Esophagus squamous epithelium (tissue), 4 donors: ENCODE results near the gene SCAMP3.

Source experiments
- POLR2A ChIP-seq, 4 donors: fragments of 450-650 bp; IDR thresholded peaks; one replicate each; pipeline ENCODE4 v1.6.1; 2017; ENCODE audit warnings: antibody characterized with exemption in 4 of 4, mild to moderate bottlenecking in 4 of 4, moderate library complexity in 3 of 4
- TF ChIP-seq, protein P1 (sequence below), 6 experiments: fragments of 450-650 bp in 4 of 6; fragments of 200-600 bp in 2 of 6; sonication (generic) in 2 of 6; IDR thresholded peaks; one replicate each; pipeline ENCODE4 v1.5.1; 2016 to 2019; ENCODE audit warnings: antibody characterized with exemption in 6 of 6, mild to moderate bottlenecking in 4 of 6, moderate library complexity in 4 of 6

DNA sequence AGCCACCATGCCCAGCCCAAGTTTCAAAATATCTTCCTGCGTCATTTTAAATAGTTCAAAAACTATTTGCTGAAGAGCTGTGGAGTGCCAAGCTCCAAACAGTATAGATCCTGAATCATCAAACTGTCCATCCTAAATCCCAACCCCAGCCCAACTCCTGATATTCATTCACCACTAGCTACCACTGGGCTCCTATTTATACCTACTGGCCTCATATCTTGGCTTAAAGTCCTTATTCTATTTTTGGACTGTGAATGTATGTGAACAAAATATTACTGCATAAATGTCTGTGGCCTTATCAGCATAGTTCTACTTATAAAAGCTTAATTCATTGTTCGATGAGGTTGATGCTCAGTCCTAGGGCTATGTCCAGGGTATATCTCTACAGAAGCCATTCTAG is 5.2 kb upstream of the SCAMP3 start:
- TF ChIP-seq, protein P1, sequence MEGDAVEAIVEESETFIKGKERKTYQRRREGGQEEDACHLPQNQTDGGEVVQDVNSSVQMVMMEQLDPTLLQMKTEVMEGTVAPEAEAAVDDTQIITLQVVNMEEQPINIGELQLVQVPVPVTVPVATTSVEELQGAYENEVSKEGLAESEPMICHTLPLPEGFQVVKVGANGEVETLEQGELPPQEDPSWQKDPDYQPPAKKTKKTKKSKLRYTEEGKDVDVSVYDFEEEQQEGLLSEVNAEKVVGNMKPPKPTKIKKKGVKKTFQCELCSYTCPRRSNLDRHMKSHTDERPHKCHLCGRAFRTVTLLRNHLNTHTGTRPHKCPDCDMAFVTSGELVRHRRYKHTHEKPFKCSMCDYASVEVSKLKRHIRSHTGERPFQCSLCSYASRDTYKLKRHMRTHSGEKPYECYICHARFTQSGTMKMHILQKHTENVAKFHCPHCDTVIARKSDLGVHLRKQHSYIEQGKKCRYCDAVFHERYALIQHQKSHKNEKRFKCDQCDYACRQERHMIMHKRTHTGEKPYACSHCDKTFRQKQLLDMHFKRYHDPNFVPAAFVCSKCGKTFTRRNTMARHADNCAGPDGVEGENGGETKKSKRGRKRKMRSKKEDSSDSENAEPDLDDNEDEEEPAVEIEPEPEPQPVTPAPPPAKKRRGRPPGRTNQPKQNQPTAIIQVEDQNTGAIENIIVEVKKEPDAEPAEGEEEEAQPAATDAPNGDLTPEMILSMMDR (IDR thresholded peaks at IDR 0.05), result no peak
- TF ChIP-seq POLR2A (IDR thresholded peaks at IDR 0.05), result no peak
